H9 (cell line): ENCODE results near the gene EXOC6. TPM values are rescaled to one million over a fixed set of nuclear protein-coding genes. Genes with fewer than 3 reads are reported as not detected.

Experiments used
- DNase-seq: peaks from one replicate; pipeline ENCODE4 v3.0.0-alpha.2; 2017
- H2AFZ ChIP-seq: one replicate; pipeline ENCODE4 v1.6.1; 2013; ENCODE audit warnings: mild to moderate bottlenecking, low read length, control low read depth, moderate library complexity
- H2AK5ac ChIP-seq: 2 replicates; pipeline ENCODE4 v1.6.1; 2013; ENCODE audit warnings: low read length, control low read depth, mixed read lengths; ENCODE audit not compliant: insufficient read length
- H2BK120ac ChIP-seq: one replicate; pipeline ENCODE4 v1.6.1; 2013; ENCODE audit warnings: low read depth, mild to moderate bottlenecking, low read length, control low read depth, inconsistent platforms; ENCODE audit not compliant: poor library complexity, severe bottlenecking
- H2BK12ac ChIP-seq: 2 replicates; pipeline ENCODE4 v1.6.1; 2013; ENCODE audit warnings: low read length, control low read depth, mixed read lengths, low read depth; ENCODE audit not compliant: insufficient read length
- H2BK15ac ChIP-seq: 2 replicates; pipeline ENCODE4 v1.6.1; 2013; ENCODE audit warnings: low read depth, low read length, control low read depth
- H2BK20ac ChIP-seq: one replicate; pipeline ENCODE4 v1.6.1; 2013; ENCODE audit warnings: low read depth, mild to moderate bottlenecking, low read length, control low read depth, inconsistent platforms; ENCODE audit not compliant: poor library complexity, severe bottlenecking
- H2BK5ac ChIP-seq: 2 replicates; pipeline ENCODE4 v1.6.1; 2013; ENCODE audit warnings: low read length, control low read depth, mixed read lengths; ENCODE audit not compliant: insufficient read length
- H3K14ac ChIP-seq: 2 replicates; pipeline ENCODE4 v1.6.1; 2013; ENCODE audit warnings: low read length, control low read depth; ENCODE audit not compliant: insufficient read depth
- H3K18ac ChIP-seq: 2 replicates; pipeline ENCODE4 v1.6.1; 2013; ENCODE audit warnings: low read depth, mild to moderate bottlenecking, mixed read lengths, low read length, control low read depth; ENCODE audit not compliant: insufficient read length
- H3K23ac ChIP-seq: 2 replicates; pipeline ENCODE4 v1.6.1; 2013; ENCODE audit warnings: low read length, control low read depth, mixed read lengths, low read depth; ENCODE audit not compliant: insufficient read length
- H3K23me2 ChIP-seq: 2 replicates; pipeline ENCODE4 v1.6.1; 2013; ENCODE audit warnings: low read depth, mild to moderate bottlenecking, mixed read lengths, low read length, control low read depth; ENCODE audit not compliant: insufficient read length, poor library complexity, severe bottlenecking
- H3K27ac ChIP-seq: 2 replicates; pipeline ENCODE4 v1.5.1; 2013; ENCODE audit warnings: low read length, control low read depth, mixed read lengths, low read depth; ENCODE audit not compliant: insufficient read length
- H3K27me3 ChIP-seq: 2 replicates; pipeline ENCODE4 v1.6.1; 2013; ENCODE audit warnings: low read length, control low read depth, inconsistent platforms; ENCODE audit not compliant: insufficient read depth
- H3K4ac ChIP-seq: 2 replicates; pipeline ENCODE4 v1.6.1; 2013; ENCODE audit warnings: low read depth, mild to moderate bottlenecking, control low read depth, inconsistent platforms, low read length, moderate library complexity
- H3K4me1 ChIP-seq: 2 replicates; pipeline ENCODE4 v1.6.1; 2013; ENCODE audit warnings: low read length, control low read depth, inconsistent platforms; ENCODE audit not compliant: insufficient read depth
- H3K4me2 ChIP-seq: 2 replicates; pipeline ENCODE4 v1.6.1; 2013; ENCODE audit warnings: low read length, control low read depth, mixed read lengths; ENCODE audit not compliant: insufficient read length, insufficient read depth
- H3K56ac ChIP-seq: 2 replicates; pipeline ENCODE4 v1.6.1; 2013; ENCODE audit warnings: low read depth, mild to moderate bottlenecking, mixed read lengths, low read length, control low read depth; ENCODE audit not compliant: insufficient read length
- H3K79me1 ChIP-seq: 2 replicates; pipeline ENCODE4 v1.6.1; 2013; ENCODE audit warnings: low read depth, mild to moderate bottlenecking, moderate library complexity, low read length, control low read depth, inconsistent platforms; ENCODE audit not compliant: insufficient read depth, poor library complexity, severe bottlenecking
- H3K79me2 ChIP-seq: 2 replicates; pipeline ENCODE4 v1.6.1; 2013; ENCODE audit warnings: low read length, control low read depth, inconsistent platforms; ENCODE audit not compliant: insufficient read depth
- H3K9ac ChIP-seq: 2 replicates; pipeline ENCODE4 v1.6.1; 2013; ENCODE audit warnings: low read length, control low read depth, mixed read lengths; ENCODE audit not compliant: insufficient read length; ENCODE audit errors: extremely low read depth
- H3K9me3 ChIP-seq: one replicate; pipeline ENCODE4 v1.6.1; 2013; ENCODE audit warnings: low read depth, low read length, inconsistent platforms; ENCODE audit not compliant: control insufficient read depth
- H3T11ph ChIP-seq: one replicate; pipeline ENCODE4 v1.6.1; 2013; ENCODE audit warnings: mild to moderate bottlenecking, low read length, control low read depth, inconsistent platforms
- H4K20me1 ChIP-seq: one replicate; pipeline ENCODE4 v1.6.1; 2013; ENCODE audit not compliant: control insufficient read depth, insufficient read length, insufficient read depth
- H4K5ac ChIP-seq: 2 replicates; pipeline ENCODE4 v1.6.1; 2013; ENCODE audit warnings: low read depth, mild to moderate bottlenecking, mixed read lengths, low read length, control low read depth; ENCODE audit not compliant: insufficient read length
- H4K8ac ChIP-seq: replicated peaks from 2 replicates; pipeline ENCODE4 v1.6.1; 2013; ENCODE audit warnings: low read length, control low read depth, mixed read lengths, low read depth; ENCODE audit not compliant: insufficient read length
- H4K91ac ChIP-seq: 2 replicates; pipeline ENCODE4 v1.6.1; 2013; ENCODE audit warnings: low read depth, mild to moderate bottlenecking, moderate library complexity, mixed read lengths, low read length, control low read depth; ENCODE audit not compliant: insufficient read length
- H3K27ac Mint-ChIP-seq, 3 experiments: 2 replicates in 2 of 3; 3 replicates in 1 of 3; pipeline ENCODE4 v1.8.0; 2020 to 2021; ENCODE audit warnings: mixed read lengths in 3 of 3, mild to moderate bottlenecking in 1 of 3, moderate library complexity in 1 of 3
- H3K27me3 Mint-ChIP-seq: 2 replicates; pipeline ENCODE4 v1.8.0; 2021; ENCODE audit warnings: low read depth, mild to moderate bottlenecking, moderate library complexity, mixed read lengths
- H3K36me3 Mint-ChIP-seq, 3 experiments: 2 replicates in 2 of 3; 3 replicates in 1 of 3; pipeline ENCODE4 v1.8.0; 2020 to 2021; ENCODE audit warnings: low read depth in 3 of 3, mixed read lengths in 3 of 3; ENCODE audit not compliant: insufficient read depth in 1 of 3
- H3K4me1 Mint-ChIP-seq, 2 experiments: 2 replicates each; pipeline ENCODE4 v1.8.0; 2020; ENCODE audit warnings: mixed read lengths in 2 of 2
- H3K4me3 Mint-ChIP-seq, 2 experiments: 2 replicates in 1 of 2; 3 replicates in 1 of 2; pipeline ENCODE4 v1.8.0; 2020 to 2021; ENCODE audit warnings: mild to moderate bottlenecking in 2 of 2, mixed read lengths in 2 of 2, moderate library complexity in 1 of 2
- H3K9me3 Mint-ChIP-seq, 2 experiments: 2 replicates in 1 of 2; 3 replicates in 1 of 2; pipeline ENCODE4 v1.8.0; 2020; ENCODE audit warnings: mild to moderate bottlenecking in 2 of 2, mixed read lengths in 2 of 2, moderate library complexity in 1 of 2
- WGBS: extraction: QIAGEN DNeasy Blood & Tissue Kit; methylation state at CpG from one replicate; pipeline ENCODE4 v1.1.7; 2013; ENCODE audit warnings: missing lambda C conversion rate, low lambda C conversion rate, mixed read lengths; ENCODE audit not compliant: insufficient read length; ENCODE audit errors: extremely low coverage; 5-methylcytosine and 5-hydroxymethylcytosine counted together
- total RNA-seq: library from RNA; stranded (reverse); gene quantifications from 2 replicates; pipeline ENCODE4 v1.2.1, GENCODE V29; 2021
- TF ChIP-seq, protein P1 (sequence below): fragments of 200-600 bp; sonication (generic); conservative IDR thresholded peaks from 3 replicates; pipeline ENCODE4 v1.8.0; 2021; ENCODE audit warnings: antibody characterized with exemption, mild to moderate bottlenecking

Gene EXOC6
- total RNA-seq, 1 experiment from 2014 or later, result 9.0 TPM

DNA sequence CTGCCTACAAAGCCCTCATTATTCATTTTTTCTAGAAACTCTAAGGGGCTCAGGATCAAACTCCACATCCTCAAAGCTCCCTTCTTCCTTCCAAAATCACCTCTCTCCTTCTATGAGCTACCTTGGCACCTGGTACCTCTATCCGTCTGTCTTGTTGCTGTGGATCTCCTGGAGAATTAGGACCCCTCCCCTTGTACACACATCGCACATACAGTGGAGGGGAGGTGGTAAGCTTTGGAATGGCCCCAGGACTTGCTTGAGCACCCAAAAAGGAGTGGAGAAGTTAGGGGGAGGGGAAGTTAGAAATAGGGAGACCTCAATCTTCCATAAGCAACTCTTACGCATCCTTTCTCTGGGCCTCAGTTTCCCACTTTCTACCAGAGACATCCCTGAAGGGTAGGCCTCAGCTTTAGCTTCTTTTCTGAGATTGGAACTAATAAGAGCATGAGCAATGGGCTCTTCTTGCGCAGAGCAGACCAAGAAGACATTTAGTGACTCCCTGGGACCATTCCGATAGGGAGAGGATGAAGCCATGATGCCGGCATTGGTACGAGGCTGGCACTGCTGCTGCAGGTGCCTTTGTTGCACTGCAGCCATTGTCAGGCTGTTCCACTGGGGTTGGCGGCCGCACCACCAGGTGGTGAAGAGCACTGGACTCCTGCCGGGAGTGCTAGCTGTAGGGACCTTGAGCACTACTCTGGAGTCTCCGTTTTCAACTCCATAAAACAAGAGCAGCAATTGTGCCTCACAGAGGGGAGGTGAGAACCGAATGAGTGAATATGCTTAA is 216.7 kb downstream of the EXOC6 start:
- Histone ChIP-seq H3K4me1 (no peaks in the 10 kb centered on the region), H3K4me2 (peak overlapping the region; percentile 38), H3K18ac (no peak overlapping the region), H3K79me1 (no peaks in the 10 kb centered on the region), H3K56ac (no peak overlapping the region), H2BK12ac (no peak overlapping the region), H3K4ac (no peak overlapping the region), H3K9me3 (no peaks in the 10 kb centered on the region), H2AFZ (no peak overlapping the region), H3K14ac (no peak overlapping the region), H3K23ac (no peak overlapping the region), H3K9ac (no peak overlapping the region), H4K20me1 (no peaks in the 10 kb centered on the region), H2BK5ac (no peak overlapping the region), H4K5ac (no peak overlapping the region), H2BK20ac (no peak overlapping the region), H3K27me3 (peaks cover 93% of the 10 kb centered on the region), H3K27ac (no peak overlapping the region), H2BK120ac (no peak overlapping the region), H3K23me2 (peaks cover 6% of the 10 kb centered on the region), H4K8ac (no peak overlapping the region), H2AK5ac (no peak overlapping the region), H3T11ph (no peak overlapping the region), H3K79me2 (no peaks in the 10 kb centered on the region), H2BK15ac (no peak overlapping the region), H4K91ac (no peak overlapping the region)
- no CpG with 5 or more reads among the region's 12 CpGs for WGBS
- no peak for DNase-seq
- Mint-ChIP-seq H3K9me3 (peaks cover 4 to 6% of the 10 kb centered on the region in 2 experiments; a peak in 3 of 5 replicates), H3K4me1 (peaks cover 25 to 51% of the 10 kb centered on the region in 2 experiments), H3K36me3 (peaks cover under 1 to 4% (median 2%) of the 10 kb centered on the region in 3 experiments; a peak in 6 of 7 replicates), H3K4me3 (peak overlapping the region; percentile 58 to 75), H3K27ac (no peak overlapping the region; a peak in 1 of 7 replicates), H3K27me3 (peaks cover 97% of the 10 kb centered on the region)
- TF ChIP-seq, protein P1, sequence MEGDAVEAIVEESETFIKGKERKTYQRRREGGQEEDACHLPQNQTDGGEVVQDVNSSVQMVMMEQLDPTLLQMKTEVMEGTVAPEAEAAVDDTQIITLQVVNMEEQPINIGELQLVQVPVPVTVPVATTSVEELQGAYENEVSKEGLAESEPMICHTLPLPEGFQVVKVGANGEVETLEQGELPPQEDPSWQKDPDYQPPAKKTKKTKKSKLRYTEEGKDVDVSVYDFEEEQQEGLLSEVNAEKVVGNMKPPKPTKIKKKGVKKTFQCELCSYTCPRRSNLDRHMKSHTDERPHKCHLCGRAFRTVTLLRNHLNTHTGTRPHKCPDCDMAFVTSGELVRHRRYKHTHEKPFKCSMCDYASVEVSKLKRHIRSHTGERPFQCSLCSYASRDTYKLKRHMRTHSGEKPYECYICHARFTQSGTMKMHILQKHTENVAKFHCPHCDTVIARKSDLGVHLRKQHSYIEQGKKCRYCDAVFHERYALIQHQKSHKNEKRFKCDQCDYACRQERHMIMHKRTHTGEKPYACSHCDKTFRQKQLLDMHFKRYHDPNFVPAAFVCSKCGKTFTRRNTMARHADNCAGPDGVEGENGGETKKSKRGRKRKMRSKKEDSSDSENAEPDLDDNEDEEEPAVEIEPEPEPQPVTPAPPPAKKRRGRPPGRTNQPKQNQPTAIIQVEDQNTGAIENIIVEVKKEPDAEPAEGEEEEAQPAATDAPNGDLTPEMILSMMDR, result no peak
